ENCODE measurements around the gene DIP2C. TPM values are rescaled to one million over a fixed set of nuclear protein-coding genes. Genes with fewer than 3 reads are reported as not detected.

The DIP2C gene
- total RNA-seq, 2 donors from 2014 or later: 13.0 to 13.7 TPM

- no peaks in the 10 kb centered on the region for H3K36me3 ChIP-seq (ENCODE audit: control insufficient read depth, insufficient read depth, low read length)
- H3K9me3 ChIP-seq (ENCODE audit: control insufficient read depth, low read length): no peaks in the 10 kb centered on the region
- no peaks in the 10 kb centered on the region for H3K27me3 ChIP-seq (ENCODE audit: control insufficient read depth, insufficient read depth, low read length, poor library complexity, severe bottlenecking)
- no peak overlapping the region for H3K4me3 ChIP-seq (ENCODE audit: low read length)
- DNase-seq: no peak
- peaks cover 12% of the 10 kb centered on the region for H3K4me1 Mint-ChIP-seq
- WGBS, 2 experiments (ENCODE audit: insufficient coverage in 1 of 2, insufficient read length in 1 of 2): 94 to 97% methylated on average over 11 to 19 of the region's 19 CpGs
- H3K27me3 Mint-ChIP-seq (ENCODE audit: insufficient read depth): peaks cover 8% of the 10 kb centered on the region
- H3K4me1 ChIP-seq (ENCODE audit: control insufficient read depth, insufficient read depth, low read length): no peaks in the 10 kb centered on the region
- TF ChIP-seq CTCF (conservative IDR thresholded peaks at IDR 0.05): no peak
- no peaks in the 10 kb centered on the region for H3K9me3 Mint-ChIP-seq
- no peak overlapping the region for H3K27ac Mint-ChIP-seq
- H3K9ac ChIP-seq (ENCODE audit: extremely low read depth, low read length, poor library complexity, severe bottlenecking): no peak overlapping the region
- H3K36me3 Mint-ChIP-seq (ENCODE audit: low read depth): peaks cover 2% of the 10 kb centered on the region
- H3K27ac ChIP-seq (ENCODE audit: low read depth, low read length): no peak overlapping the region
- no peak overlapping the region for H3K4me3 Mint-ChIP-seq
These were observed 3.1 kb downstream of the DIP2C start for GRCh38 chr10:686155-686931.

GRCh38 chr10:685613-686012 is 3.9 kb downstream of the DIP2C start:
- no peak overlapping the region for H3K9ac ChIP-seq (ENCODE audit: extremely low read depth, low read length, poor library complexity, severe bottlenecking)
- peaks cover 9% of the 10 kb centered on the region for H3K4me1 Mint-ChIP-seq
- no peaks in the 10 kb centered on the region for H3K9me3 ChIP-seq (ENCODE audit: control insufficient read depth, low read length)
- H3K9me3 Mint-ChIP-seq: no peaks in the 10 kb centered on the region
- no peak overlapping the region for H3K4me3 Mint-ChIP-seq
- no peaks in the 10 kb centered on the region for H3K27me3 ChIP-seq (ENCODE audit: control insufficient read depth, insufficient read depth, low read length, poor library complexity, severe bottlenecking)
- no peak for DNase-seq
- H3K27me3 Mint-ChIP-seq (ENCODE audit: insufficient read depth): peaks cover 3% of the 10 kb centered on the region
- H3K4me3 ChIP-seq (ENCODE audit: low read length): no peak overlapping the region
- H3K36me3 ChIP-seq (ENCODE audit: control insufficient read depth, insufficient read depth, low read length): no peaks in the 10 kb centered on the region
- no peak for TF ChIP-seq CTCF (conservative IDR thresholded peaks at IDR 0.05)
- H3K4me1 ChIP-seq (ENCODE audit: control insufficient read depth, insufficient read depth, low read length): no peaks in the 10 kb centered on the region
- H3K27ac Mint-ChIP-seq: no peak overlapping the region
- peaks cover 2% of the 10 kb centered on the region for H3K36me3 Mint-ChIP-seq (ENCODE audit: low read depth)
- no peak overlapping the region for H3K27ac ChIP-seq (ENCODE audit: low read depth, low read length)
- 84% methylated on average over 7 of the region's 7 CpGs; no CpG with 5 or more reads in 1 of the 2 experiments for WGBS, 2 experiments (ENCODE audit: insufficient coverage in 1 of 2, insufficient read length in 1 of 2)

GRCh38 chr10:683448-684071 is 5.9 kb downstream of the DIP2C start:
- no peak overlapping the region for H3K27ac ChIP-seq (ENCODE audit: low read depth, low read length)
- DNase-seq: no peak
- H3K4me3 ChIP-seq (ENCODE audit: low read length): no peak overlapping the region
- Mint-ChIP-seq H3K27me3 (ENCODE audit: insufficient read depth) (no peaks in the 10 kb centered on the region), H3K36me3 (ENCODE audit: low read depth) (peaks cover 2% of the 10 kb centered on the region), H3K4me3 (no peak overlapping the region), H3K4me1 (peaks cover 6% of the 10 kb centered on the region), H3K27ac (no peak overlapping the region), H3K9me3 (no peaks in the 10 kb centered on the region)
- no peaks in the 10 kb centered on the region for H3K4me1 ChIP-seq (ENCODE audit: control insufficient read depth, insufficient read depth, low read length)
- no peaks in the 10 kb centered on the region for H3K9me3 ChIP-seq (ENCODE audit: control insufficient read depth, low read length)
- TF ChIP-seq CTCF (conservative IDR thresholded peaks at IDR 0.05): no peak
- H3K9ac ChIP-seq (ENCODE audit: extremely low read depth, low read length, poor library complexity, severe bottlenecking): no peak overlapping the region
- no peaks in the 10 kb centered on the region for H3K36me3 ChIP-seq (ENCODE audit: control insufficient read depth, insufficient read depth, low read length)
- WGBS, 2 experiments (ENCODE audit: insufficient coverage in 1 of 2, insufficient read length in 1 of 2): 89 to 91% methylated on average over 21 to 23 of the region's 23 CpGs
- no peaks in the 10 kb centered on the region for H3K27me3 ChIP-seq (ENCODE audit: control insufficient read depth, insufficient read depth, low read length, poor library complexity, severe bottlenecking)
